Measurements from ENCODE around the gene DSCAM. TPM values are rescaled to one million over a fixed set of nuclear protein-coding genes. Genes with fewer than 3 reads are reported as not detected.

The DSCAM gene
- polyA plus RNA-seq, 1 donor, result 0.85 TPM

GRCh38 chr21:40531431-40532110 lies 315.4 kb downstream of the DSCAM start:
- no peak for DNase-seq
- Histone ChIP-seq H3K4me1 (ENCODE audit: control insufficient read depth, insufficient read depth, low read length) (no peaks in the 10 kb centered on the region), H3K9me3 (ENCODE audit: control insufficient read depth, low read depth, low read length) (no peaks in the 10 kb centered on the region), H3K4me3 (ENCODE audit: low read length) (no peak overlapping the region), H3K27me3 (ENCODE audit: control insufficient read depth, insufficient read depth, low read length) (no peaks in the 10 kb centered on the region), H3K36me3 (ENCODE audit: control insufficient read depth, insufficient read depth, low read length) (no peaks in the 10 kb centered on the region), H3K27ac (ENCODE audit: low read length) (no peak overlapping the region)
- 32% methylated on average over 2 of the region's 4 CpGs for whole genome bisulfite sequencing (ENCODE audit: insufficient coverage, low lambda C conversion rate)

GRCh38 chr21:40531016-40531415 lies 315.9 kb downstream of the DSCAM start:
- WGBS (ENCODE audit: insufficient coverage, low lambda C conversion rate), result no CpG with 5 or more reads among the region's 10 CpGs

GRCh38 chr21:40517646-40518045 lies 329.3 kb downstream of the DSCAM start:
- no peak for DNase-seq
- H3K4me3 ChIP-seq (ENCODE audit: low read length), result no peak overlapping the region
- H3K27ac ChIP-seq (ENCODE audit: low read length), result no peak overlapping the region
- no peaks in the 10 kb centered on the region for H3K36me3 ChIP-seq (ENCODE audit: control insufficient read depth, insufficient read depth, low read length)
- H3K9me3 ChIP-seq (ENCODE audit: control insufficient read depth, low read depth, low read length), result no peaks in the 10 kb centered on the region
- H3K27me3 ChIP-seq (ENCODE audit: control insufficient read depth, insufficient read depth, low read length), result no peaks in the 10 kb centered on the region
- H3K4me1 ChIP-seq (ENCODE audit: control insufficient read depth, insufficient read depth, low read length), result no peaks in the 10 kb centered on the region

More at GRCh38 chr21:40531016-40531415, 315.9 kb downstream of the DSCAM start:
- Histone ChIP-seq H3K27ac (ENCODE audit: low read length) (no peak overlapping the region), H3K9me3 (ENCODE audit: control insufficient read depth, low read depth, low read length) (no peaks in the 10 kb centered on the region), H3K27me3 (ENCODE audit: control insufficient read depth, insufficient read depth, low read length) (no peaks in the 10 kb centered on the region), H3K36me3 (ENCODE audit: control insufficient read depth, insufficient read depth, low read length) (no peaks in the 10 kb centered on the region), H3K4me1 (ENCODE audit: control insufficient read depth, insufficient read depth, low read length) (no peaks in the 10 kb centered on the region), H3K4me3 (ENCODE audit: low read length) (no peak overlapping the region)
- DNase-seq, result no peak

GRCh38 chr21:40516335-40516734 lies 330.6 kb downstream of the DSCAM start:
- Histone ChIP-seq H3K27me3 (ENCODE audit: control insufficient read depth, insufficient read depth, low read length) (no peaks in the 10 kb centered on the region), H3K27ac (ENCODE audit: low read length) (no peak overlapping the region), H3K9me3 (ENCODE audit: control insufficient read depth, low read depth, low read length) (no peaks in the 10 kb centered on the region), H3K4me3 (ENCODE audit: low read length) (no peak overlapping the region), H3K4me1 (ENCODE audit: control insufficient read depth, insufficient read depth, low read length) (no peaks in the 10 kb centered on the region), H3K36me3 (ENCODE audit: control insufficient read depth, insufficient read depth, low read length) (no peaks in the 10 kb centered on the region)
- WGBS (ENCODE audit: insufficient coverage, low lambda C conversion rate), result no CpG with 5 or more reads among the region's 8 CpGs
- DNase-seq, result no peak

GRCh38 chr21:40512590-40512989 lies 334.4 kb downstream of the DSCAM start:
- 75% methylated on average over 4 of the region's 11 CpGs for WGBS (ENCODE audit: insufficient coverage, low lambda C conversion rate)
- Histone ChIP-seq H3K4me3 (ENCODE audit: low read length) (no peak overlapping the region), H3K36me3 (ENCODE audit: control insufficient read depth, insufficient read depth, low read length) (no peaks in the 10 kb centered on the region), H3K27ac (ENCODE audit: low read length) (no peak overlapping the region), H3K27me3 (ENCODE audit: control insufficient read depth, insufficient read depth, low read length) (no peaks in the 10 kb centered on the region), H3K4me1 (ENCODE audit: control insufficient read depth, insufficient read depth, low read length) (no peaks in the 10 kb centered on the region), H3K9me3 (ENCODE audit: control insufficient read depth, low read depth, low read length) (no peaks in the 10 kb centered on the region)
- DNase-seq, result no peak

GRCh38 chr21:40507978-40508377 lies 339.0 kb downstream of the DSCAM start:
- H3K9me3 ChIP-seq (ENCODE audit: control insufficient read depth, low read depth, low read length), result no peaks in the 10 kb centered on the region
- 88% methylated on average over 1 of the region's 2 CpGs for WGBS (ENCODE audit: insufficient coverage, low lambda C conversion rate)
- H3K27me3 ChIP-seq (ENCODE audit: control insufficient read depth, insufficient read depth, low read length), result no peaks in the 10 kb centered on the region
- DNase-seq, result no peak
- no peaks in the 10 kb centered on the region for H3K36me3 ChIP-seq (ENCODE audit: control insufficient read depth, insufficient read depth, low read length)
- H3K27ac ChIP-seq (ENCODE audit: low read length), result no peak overlapping the region
- H3K4me1 ChIP-seq (ENCODE audit: control insufficient read depth, insufficient read depth, low read length), result no peaks in the 10 kb centered on the region
- no peak overlapping the region for H3K4me3 ChIP-seq (ENCODE audit: low read length)

- H3K27ac ChIP-seq (ENCODE audit: low read length), result no peak overlapping the region
- WGBS (ENCODE audit: insufficient coverage, low lambda C conversion rate), result 80% methylated on average over 1 of the region's 5 CpGs
- no peaks in the 10 kb centered on the region for H3K4me1 ChIP-seq (ENCODE audit: control insufficient read depth, insufficient read depth, low read length)
- DNase-seq, result no peak
- no peaks in the 10 kb centered on the region for H3K27me3 ChIP-seq (ENCODE audit: control insufficient read depth, insufficient read depth, low read length)
- H3K9me3 ChIP-seq (ENCODE audit: control insufficient read depth, low read depth, low read length), result no peaks in the 10 kb centered on the region
- no peak overlapping the region for H3K4me3 ChIP-seq (ENCODE audit: low read length)
- no peaks in the 10 kb centered on the region for H3K36me3 ChIP-seq (ENCODE audit: control insufficient read depth, insufficient read depth, low read length)
These were observed 341.3 kb downstream of the DSCAM start for GRCh38 chr21:40505681-40506080.

GRCh38 chr21:40505244-40505643 lies 341.7 kb downstream of the DSCAM start:
- DNase-seq, result no peak
- H3K27me3 ChIP-seq (ENCODE audit: control insufficient read depth, insufficient read depth, low read length), result no peaks in the 10 kb centered on the region
- H3K27ac ChIP-seq (ENCODE audit: low read length), result no peak overlapping the region
- no peaks in the 10 kb centered on the region for H3K9me3 ChIP-seq (ENCODE audit: control insufficient read depth, low read depth, low read length)
- no peaks in the 10 kb centered on the region for H3K36me3 ChIP-seq (ENCODE audit: control insufficient read depth, insufficient read depth, low read length)
- H3K4me3 ChIP-seq (ENCODE audit: low read length), result no peak overlapping the region
- no peaks in the 10 kb centered on the region for H3K4me1 ChIP-seq (ENCODE audit: control insufficient read depth, insufficient read depth, low read length)

GRCh38 chr21:40504825-40505224 lies 342.1 kb downstream of the DSCAM start:
- no peaks in the 10 kb centered on the region for H3K36me3 ChIP-seq (ENCODE audit: control insufficient read depth, insufficient read depth, low read length)
- H3K27ac ChIP-seq (ENCODE audit: low read length), result no peak overlapping the region
- no peak for DNase-seq
- no peaks in the 10 kb centered on the region for H3K27me3 ChIP-seq (ENCODE audit: control insufficient read depth, insufficient read depth, low read length)
- H3K4me3 ChIP-seq (ENCODE audit: low read length), result no peak overlapping the region
- H3K4me1 ChIP-seq (ENCODE audit: control insufficient read depth, insufficient read depth, low read length), result no peaks in the 10 kb centered on the region
- WGBS (ENCODE audit: insufficient coverage, low lambda C conversion rate), result no CpG with 5 or more reads among the region's 1 CpG
- no peaks in the 10 kb centered on the region for H3K9me3 ChIP-seq (ENCODE audit: control insufficient read depth, low read depth, low read length)

- no peaks in the 10 kb centered on the region for H3K27me3 ChIP-seq (ENCODE audit: control insufficient read depth, insufficient read depth, low read length)
- H3K9me3 ChIP-seq (ENCODE audit: control insufficient read depth, low read depth, low read length), result no peaks in the 10 kb centered on the region
- H3K4me1 ChIP-seq (ENCODE audit: control insufficient read depth, insufficient read depth, low read length), result no peaks in the 10 kb centered on the region
- DNase-seq, result no peak
- no peak overlapping the region for H3K27ac ChIP-seq (ENCODE audit: low read length)
- H3K4me3 ChIP-seq (ENCODE audit: low read length), result no peak overlapping the region
- H3K36me3 ChIP-seq (ENCODE audit: control insufficient read depth, insufficient read depth, low read length), result no peaks in the 10 kb centered on the region
These were observed 350.8 kb downstream of the DSCAM start for GRCh38 chr21:40496116-40496515.

- Histone ChIP-seq H3K4me1 (ENCODE audit: control insufficient read depth, insufficient read depth, low read length) (no peaks in the 10 kb centered on the region), H3K27ac (ENCODE audit: low read length) (no peak overlapping the region), H3K9me3 (ENCODE audit: control insufficient read depth, low read depth, low read length) (no peaks in the 10 kb centered on the region), H3K27me3 (ENCODE audit: control insufficient read depth, insufficient read depth, low read length) (no peaks in the 10 kb centered on the region), H3K36me3 (ENCODE audit: control insufficient read depth, insufficient read depth, low read length) (no peaks in the 10 kb centered on the region), H3K4me3 (ENCODE audit: low read length) (no peak overlapping the region)
- no peak for DNase-seq
- WGBS (ENCODE audit: insufficient coverage, low lambda C conversion rate), result no CpG with 5 or more reads among the region's 1 CpG
These were observed 356.6 kb downstream of the DSCAM start for GRCh38 chr21:40490408-40490807.

Measured in large intestine (tissue), 3 donors.